ENCODE measurements around the gene ACKR2.
A peak's percentile ranks its signal among the peaks of the same experiment; 100 is the strongest.
"Not testable (repeated sequence)": the region's sequence is repeated elsewhere in the genome, so short reads cannot be mapped to it uniquely, and the experiment has no call there.

Gene ACKR2

GRCh38 chr3:42802876-42803413 lies 6.3 kb upstream of the ACKR2 start:
- DNase-seq: no peak

DNA sequence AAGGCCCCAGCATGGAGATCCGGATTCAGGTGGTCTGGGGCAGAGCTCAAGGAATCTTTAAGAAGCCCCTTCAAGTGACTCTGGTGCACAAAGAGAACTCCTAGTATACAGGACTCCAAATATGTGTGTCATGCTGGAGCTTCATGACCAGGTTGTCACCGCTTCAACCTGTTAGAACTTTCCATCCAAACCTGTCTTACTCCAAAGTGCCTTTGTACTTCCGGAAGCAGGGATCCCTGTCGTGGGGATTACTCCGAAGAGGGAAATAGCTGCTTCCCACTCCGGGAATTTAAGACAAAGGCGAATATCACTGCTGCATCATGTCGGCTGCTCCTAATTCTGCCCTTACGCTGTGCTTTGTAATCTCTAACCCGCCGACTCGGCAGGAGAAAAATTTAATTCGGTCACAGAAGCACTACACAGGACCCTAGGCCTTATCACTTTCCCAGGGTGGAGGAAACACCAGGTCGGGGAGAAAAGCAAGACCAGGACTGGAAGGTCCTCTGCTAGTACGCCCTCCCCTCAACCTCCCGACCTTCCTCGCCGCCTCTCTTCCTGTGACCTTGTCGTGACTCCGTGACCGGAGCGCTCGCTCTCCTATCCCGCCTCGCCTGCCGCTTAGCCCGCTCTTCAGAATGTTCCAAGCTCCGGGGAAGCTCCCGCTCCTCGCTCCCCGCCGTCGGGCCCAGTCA lies 5.7 kb upstream of the ACKR2 start:
- no peak for DNase-seq

DNA sequence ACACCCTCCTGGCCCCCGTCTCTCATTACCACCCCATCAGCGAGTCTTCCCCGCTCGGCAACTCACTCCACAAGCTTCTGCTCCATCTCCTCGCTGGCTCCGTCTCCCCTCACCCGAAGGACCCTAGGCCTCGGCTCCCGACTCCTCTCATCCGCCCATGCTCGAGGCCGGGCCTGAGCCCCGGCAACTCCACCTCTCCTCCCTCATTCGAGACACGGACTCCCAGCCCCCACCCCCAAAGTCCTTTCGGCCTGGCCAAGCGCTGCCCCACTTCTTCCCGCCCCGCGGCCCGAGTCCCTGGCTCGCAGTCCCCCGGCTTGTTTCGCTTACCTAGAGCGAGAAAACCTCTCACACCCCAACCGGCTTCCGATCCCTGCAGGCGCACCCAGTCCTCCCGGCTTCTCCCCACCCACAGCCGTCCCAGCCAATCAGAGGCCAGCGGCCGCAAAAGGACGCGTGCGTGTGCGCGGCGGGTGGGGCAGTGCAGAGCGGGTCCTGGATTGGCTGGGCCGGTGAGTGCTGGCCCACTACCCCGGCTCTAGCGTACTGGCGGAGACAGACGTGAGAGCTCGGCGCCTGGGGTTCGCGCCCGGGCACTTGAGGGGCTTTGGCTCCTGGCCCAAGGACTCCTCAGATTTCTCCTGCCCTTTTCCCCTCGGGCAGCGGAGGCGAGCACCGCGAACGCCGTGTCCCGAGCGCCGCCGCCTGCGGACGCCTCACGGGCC lies 5.0 kb upstream of the ACKR2 start, which contains the start of gene HIGD1A:
HIGD1A (minus strand) TSS at position 385 of the 725 bp plus-strand sequence. CDS start 10,237 bp downstream, outside the sequence.
- peak; percentile 77 for DNase-seq

GRCh38 chr3:42804831-42805132 lies 4.5 kb upstream of the ACKR2 start:
- no peak for DNase-seq

GRCh38 chr3:42805141-42805821 lies 4.0 kb upstream of the ACKR2 start:
- DNase-seq: no peak

- no peak for DNase-seq
These were observed 1.3 kb upstream of the ACKR2 start for GRCh38 chr3:42807929-42808328.

DNA sequence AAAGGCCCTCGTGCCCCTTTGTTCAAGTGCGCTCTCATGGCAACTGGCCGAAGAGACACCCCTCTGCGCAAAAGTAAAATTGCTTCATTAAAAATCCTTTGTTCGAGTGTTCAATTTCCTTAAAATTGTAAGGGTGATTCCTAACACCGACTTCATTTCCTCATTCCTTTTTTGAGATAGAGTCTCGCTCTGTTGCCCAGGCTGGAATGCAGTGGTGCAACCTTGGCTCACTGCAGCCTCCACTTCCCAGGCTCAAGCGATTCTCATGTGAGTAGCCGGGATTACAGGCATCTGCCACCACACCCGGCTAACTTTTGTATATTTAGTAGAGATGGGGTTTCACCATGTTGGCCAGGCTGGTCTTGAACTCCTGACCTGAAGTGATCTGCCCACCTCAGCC lies 1.5 kb downstream of the ACKR2 start:
- not testable (repeated sequence) for DNase-seq

DNA sequence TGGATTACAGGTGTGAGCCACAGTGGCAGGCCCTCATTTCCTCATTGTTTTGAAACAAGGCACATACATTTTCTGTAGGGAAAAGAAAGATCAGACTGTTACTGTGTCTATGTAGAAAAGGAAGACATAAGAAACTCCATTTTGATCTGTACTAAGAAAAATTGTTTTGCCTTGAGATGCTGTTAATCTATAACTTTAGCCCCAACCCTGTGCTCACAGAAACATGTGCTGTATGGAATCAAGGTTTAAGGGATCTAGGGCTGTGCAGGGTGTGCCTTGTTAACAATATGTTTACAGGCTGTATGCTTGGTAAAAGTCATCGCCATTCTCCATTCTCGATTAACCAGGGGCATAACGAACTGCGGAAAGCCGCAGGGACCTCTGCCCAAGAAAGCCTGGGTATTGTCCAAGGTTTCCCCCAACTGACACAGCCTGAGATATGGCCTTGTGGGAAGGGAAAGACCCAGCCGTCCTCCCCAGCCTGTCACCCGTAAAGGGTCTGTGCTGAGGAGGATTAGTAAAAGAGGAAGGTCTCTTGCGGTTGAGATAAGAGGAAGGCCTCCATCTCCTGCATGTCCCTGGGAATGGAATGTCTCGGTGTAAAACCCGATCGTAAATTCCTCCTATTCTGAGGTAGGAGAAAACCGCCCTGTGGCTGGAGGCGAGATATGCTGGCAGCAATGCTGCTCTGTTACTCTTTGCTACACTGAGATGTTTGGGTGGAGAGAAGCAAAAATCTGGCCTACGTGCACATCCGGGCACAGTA lies 2.1 kb downstream of the ACKR2 start:
- not testable (repeated sequence) for DNase-seq

- DNase-seq: no peak
These were observed 5.0 kb downstream of the ACKR2 start for GRCh38 chr3:42814246-42814645.

GRCh38 chr3:42814914-42815507 lies 5.8 kb downstream of the ACKR2 start:
- no peak for DNase-seq

GRCh38 chr3:42815826-42816225 lies 6.6 kb downstream of the ACKR2 start:
- no peak for DNase-seq

GRCh38 chr3:42819351-42819965 lies 10.2 kb downstream of the ACKR2 start:
- DNase-seq: no peak

DNA sequence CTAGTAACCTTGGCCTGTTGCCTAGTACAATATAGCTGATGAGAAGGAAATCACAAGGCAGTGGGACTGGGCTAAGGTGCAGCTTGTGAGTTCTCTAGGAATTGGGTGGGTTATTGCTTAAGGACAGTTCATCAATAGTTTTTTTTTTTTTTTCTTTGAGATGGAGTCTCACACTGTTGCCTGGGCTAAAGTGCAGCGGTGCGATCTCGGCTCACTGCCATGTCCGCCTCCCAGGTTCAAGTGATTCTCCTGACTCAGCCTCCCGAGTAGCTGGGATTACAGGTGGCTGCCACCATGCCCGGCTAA lies 11.5 kb downstream of the ACKR2 start:
- no peak for DNase-seq

DNA sequence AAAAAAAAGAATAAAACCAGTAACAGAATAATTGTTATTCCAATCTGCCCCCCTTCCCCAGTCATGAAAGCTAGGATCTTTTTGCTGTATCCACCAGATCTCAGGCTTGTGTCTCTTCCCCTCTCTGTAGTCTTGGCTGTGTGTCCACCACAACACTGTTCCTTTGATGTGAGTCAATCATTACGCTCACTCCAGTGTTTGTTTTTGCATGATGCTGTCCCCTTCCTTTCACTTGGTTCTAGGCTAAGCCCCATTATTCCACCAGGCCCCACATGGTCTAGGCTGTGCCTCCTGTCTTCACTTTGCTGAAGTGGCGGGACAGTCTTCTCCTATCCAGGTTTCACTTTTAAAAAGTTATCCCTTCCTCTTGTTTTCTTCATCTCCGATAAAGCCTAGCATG lies 13.6 kb downstream of the ACKR2 start:
- DNase-seq: no peak

DNA sequence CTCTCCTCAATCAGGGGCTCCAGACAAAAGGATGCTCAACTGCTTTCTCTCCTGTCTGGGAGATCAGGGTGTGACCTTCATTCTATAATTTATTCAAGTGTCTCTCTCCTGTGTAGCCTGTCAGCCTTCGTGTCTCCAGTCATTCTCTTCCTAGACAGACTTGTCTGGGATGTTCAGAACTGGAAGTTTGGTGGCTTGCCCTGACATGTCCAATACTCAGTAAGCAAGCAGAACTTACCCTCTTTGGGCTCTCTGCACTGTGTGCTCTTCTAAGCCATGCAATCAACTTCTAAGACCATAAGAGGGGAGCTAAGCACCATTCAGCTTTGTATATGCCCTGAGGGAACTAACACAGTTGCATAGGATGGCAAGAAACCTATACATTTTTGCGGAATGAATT lies 14.1 kb downstream of the ACKR2 start:
- no peak for DNase-seq

DNA sequence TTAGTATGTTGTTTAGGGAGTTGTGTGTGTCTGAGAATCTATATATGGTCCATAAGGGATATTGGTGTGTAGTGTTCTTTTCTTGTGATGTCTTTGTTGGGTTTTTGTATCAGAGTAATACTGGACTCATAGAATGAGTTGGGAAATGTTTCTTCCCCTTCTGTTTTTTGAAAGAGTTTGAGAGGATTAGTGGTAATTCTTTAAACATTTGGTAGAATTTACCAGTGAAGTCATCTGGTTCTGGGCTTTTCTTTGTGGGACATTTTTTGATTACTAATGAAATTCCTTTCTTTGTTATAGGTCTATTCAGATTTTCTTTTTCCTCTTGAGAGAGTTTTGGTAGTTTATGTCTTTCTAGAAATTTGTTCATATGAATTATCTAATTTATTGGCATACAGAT lies 16.9 kb downstream of the ACKR2 start:
- DNase-seq: no peak

DNA sequence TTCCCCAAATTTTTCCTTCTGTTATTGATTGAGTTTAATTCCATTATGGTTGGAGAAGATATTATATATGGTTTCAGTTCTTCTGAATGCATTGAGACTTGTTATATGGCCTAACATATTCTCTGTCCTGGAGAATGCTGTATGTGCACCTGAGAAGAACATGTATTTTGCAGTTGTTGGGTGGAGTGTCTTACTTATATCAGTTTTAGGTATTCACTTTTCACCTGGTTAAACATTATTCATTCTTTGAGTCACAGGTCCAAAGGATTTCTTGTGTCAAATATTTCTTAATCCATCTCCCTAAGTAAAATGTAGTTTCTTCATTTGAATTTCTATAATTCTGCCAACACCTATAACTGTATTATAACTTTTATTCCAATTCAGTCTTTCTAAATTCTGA lies 17.8 kb downstream of the ACKR2 start:
- no peak for DNase-seq

DNA sequence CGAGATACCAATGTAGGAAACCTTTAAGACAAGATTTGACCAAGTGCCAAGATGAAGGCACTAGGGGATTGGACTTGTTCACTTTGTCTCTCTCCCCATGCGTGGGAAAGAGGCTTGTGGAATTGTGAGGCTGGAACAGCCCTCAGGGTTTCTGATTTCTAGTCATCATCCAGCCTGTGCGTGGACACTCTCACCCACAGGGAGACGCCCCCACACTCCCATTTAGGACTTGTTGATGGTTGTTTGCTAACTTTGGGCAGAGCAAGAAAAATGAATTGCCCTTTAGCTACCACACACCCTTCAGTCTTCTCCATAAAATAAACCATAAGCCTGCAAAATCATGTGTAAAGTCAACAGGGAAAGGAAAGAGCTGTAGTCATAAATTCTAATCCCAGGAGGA lies 18.4 kb downstream of the ACKR2 start:
- no peak for DNase-seq

DNA sequence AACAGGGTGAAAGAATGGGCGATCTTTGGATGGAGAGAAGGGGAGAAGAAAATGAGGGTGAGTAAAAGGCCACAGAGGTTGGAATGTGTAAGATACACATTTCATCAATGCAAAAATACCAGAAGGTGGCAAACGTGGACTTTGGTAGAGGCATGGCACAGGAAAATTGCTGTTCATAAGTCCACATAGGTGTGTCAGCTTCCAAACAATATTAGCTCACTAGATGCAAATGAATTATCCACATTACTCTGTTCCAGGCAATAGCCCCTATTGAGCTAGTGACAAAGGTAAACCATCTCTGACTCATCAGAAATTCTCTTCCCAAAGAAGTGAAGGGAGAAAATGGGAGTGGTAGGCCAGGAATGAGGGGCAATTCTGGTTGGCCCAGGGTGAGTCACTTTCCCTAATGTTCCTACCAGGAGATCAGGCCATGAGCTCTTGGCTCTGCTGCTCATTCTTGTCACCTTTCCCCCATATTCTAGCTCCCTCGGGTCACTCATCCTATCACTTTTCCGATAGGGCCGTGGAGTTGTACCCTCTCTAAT lies 19.9 kb downstream of the ACKR2 start:
- no peak for DNase-seq

DNA sequence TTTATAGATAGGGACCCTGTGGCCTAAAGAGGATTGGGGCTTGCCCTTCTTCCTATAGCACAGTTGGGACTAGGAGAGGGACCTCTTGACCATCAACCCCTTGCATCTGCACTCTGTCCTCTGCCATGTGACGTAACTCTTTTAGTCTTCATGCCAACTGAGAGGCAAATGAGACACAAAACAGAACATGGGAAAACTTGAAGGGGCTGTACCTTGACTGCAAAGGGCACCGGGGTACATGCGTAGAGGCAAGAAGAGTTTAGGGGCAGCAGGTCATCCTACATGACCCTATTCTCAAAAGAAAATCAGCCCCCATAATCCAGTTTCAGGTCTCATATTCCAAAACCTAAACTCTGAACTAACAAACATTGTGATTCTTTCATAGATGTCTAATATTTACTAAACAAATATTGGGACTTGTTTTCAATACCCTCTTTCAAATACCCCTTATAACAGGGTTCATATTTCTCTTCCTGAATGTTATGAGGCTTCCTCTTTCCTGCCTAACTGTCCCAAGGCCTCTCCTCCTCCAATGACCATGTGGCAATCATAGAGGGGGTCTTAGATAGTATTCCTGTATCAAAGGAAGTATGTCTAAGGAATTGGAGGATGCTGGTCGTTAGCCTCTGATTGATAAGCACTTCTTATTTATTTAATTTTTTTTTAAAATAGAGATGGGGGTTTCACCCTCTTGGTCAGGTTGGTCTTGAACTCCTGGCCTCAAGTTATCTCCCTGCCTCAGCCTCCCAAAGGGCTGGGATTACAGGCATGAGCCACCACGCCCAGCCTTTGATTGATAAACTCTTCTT lies 20.6 kb downstream of the ACKR2 start:
- DNase-seq: no peak
